Transverse colon (tissue), 4 donors: ENCODE data around the gene S100A14. TPM values are rescaled to one million over a fixed set of nuclear protein-coding genes. Genes with fewer than 3 reads are reported as not detected.
"Not testable (repeated sequence)": the region's sequence is repeated elsewhere in the genome, so short reads cannot be mapped to it uniquely, and the experiment has no call there.

ENCODE experiments used
- DNase-seq: peaks from one replicate; pipeline ENCODE4 v3.0.0-alpha.2; 2019
- H3K27ac ChIP-seq, 4 donors: fragments of 200-600 bp; sonication (generic); 2 replicates each; pipeline ENCODE4 v1.5.1; 2016 to 2018; ENCODE audit warnings: inconsistent platforms in 4 of 4
- H3K27me3 ChIP-seq: fragments of 200-600 bp; sonication (generic); 2 replicates; pipeline ENCODE4 v1.5.1; 2017; ENCODE audit warnings: inconsistent platforms
- H3K36me3 ChIP-seq, 4 donors: fragments of 200-600 bp; sonication (generic); 2 replicates each; pipeline ENCODE4 v1.5.1; 2017 to 2019; ENCODE audit warnings: inconsistent platforms in 4 of 4
- H3K4me1 ChIP-seq, 4 donors: fragments of 200-600 bp; sonication (generic); 2 replicates each; pipeline ENCODE4 v1.5.1; 2017 to 2020; ENCODE audit warnings: inconsistent platforms in 4 of 4
- H3K4me3 ChIP-seq, 4 donors: fragments of 200-600 bp; sonication (generic); 1 replicate in 1 of 4; 2 replicates in 3 of 4; pipeline versions ENCODE4 v1.5.1 to v1.6.1; 2017 to 2019; ENCODE audit warnings: inconsistent platforms in 4 of 4
- H3K9me3 ChIP-seq, 2 donors: fragments of 200-600 bp; sonication (generic); 2 replicates each; pipeline ENCODE4 v1.5.1; 2017 to 2019; ENCODE audit warnings: inconsistent platforms in 2 of 2
- EP300 ChIP-seq: sonication (generic); formaldehyde crosslinking; IDR thresholded peaks from one replicate; pipeline ENCODE4 v1.6.1; 2017; ENCODE audit warnings: antibody characterized with exemption, low read depth
- POLR2A ChIP-seq: fragments of 450-650 bp; IDR thresholded peaks from one replicate; pipeline ENCODE4 v1.6.1; 2016; ENCODE audit warnings: antibody characterized with exemption, mild to moderate bottlenecking, moderate library complexity
- POLR2AphosphoS5 ChIP-seq, 3 donors: sonication (generic); formaldehyde crosslinking; IDR thresholded peaks; one replicate each; pipeline ENCODE4 v1.6.1; 2016; ENCODE audit warnings: antibody characterized with exemption in 3 of 3
- WGBS, 2 donors: methylation state at CpG; one replicate each; pipeline ENCODE4 v1.1.5; 2018; ENCODE audit warnings: low coverage in 1 of 2; 5-methylcytosine and 5-hydroxymethylcytosine counted together
- in situ Hi-C, 4 donors: fragments of 200-750 bp; cut with MboI; loops; one replicate each; pipeline versions ENCODE4 v1.15.0 to v1.15.1; 2017; ENCODE audit warnings: low sequenced_read_pairs in 3 of 4, low pct_ligation_motif_present in 1 of 4, low pct_unique_long_range_greater_than_20kb in 1 of 4
- intact Hi-C: fragments of 100-400 bp; cut with DNase I; formaldehyde crosslinking; loops from one replicate; pipeline ENCODE4 v1.15.1; 2023; ENCODE audit warnings: low total_unique reads
- total RNA-seq, 4 donors: library from RNA; depleted of rRNA; stranded (reverse); fragments of >200 nt; gene quantifications; one replicate each; pipeline ENCODE4 v1.1.0, GENCODE V29; 2016
- TF ChIP-seq, protein P1 (sequence below), 5 experiments: fragments of 200-600 bp in 3 of 5; fragments of 450-650 bp in 2 of 5; sonication (generic) in 3 of 5; IDR thresholded peaks; 1 replicate in 2 of 5; 2 replicates in 3 of 5; pipeline ENCODE4 v1.5.1; 2016 to 2017; ENCODE audit warnings: antibody characterized with exemption in 5 of 5, inconsistent platforms in 3 of 5, mild to moderate bottlenecking in 2 of 5, moderate library complexity in 1 of 5

The S100A14 gene
- total RNA-seq, 4 donors from 2014 or later, result 134 to 514 (median 437) TPM

DNA sequence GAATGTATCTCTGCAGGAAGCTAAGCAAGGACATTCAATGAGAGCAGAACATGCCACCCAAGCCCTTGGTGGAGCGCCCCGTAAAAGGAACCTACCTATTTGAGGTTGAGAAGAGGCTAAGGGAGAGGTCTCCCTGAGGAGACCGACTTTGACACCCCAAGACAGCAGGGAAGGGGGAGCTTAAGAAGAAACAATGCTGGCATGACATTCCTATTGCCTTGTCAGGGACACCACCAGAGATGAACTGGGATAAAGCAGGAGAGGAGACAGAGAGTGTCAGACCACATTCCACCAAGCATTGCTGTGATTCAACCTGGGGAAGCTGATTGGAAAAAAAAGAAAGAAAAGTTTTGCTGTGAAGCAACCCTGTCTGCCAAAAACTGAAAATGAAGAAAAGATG lies 37.2 kb downstream of the S100A14 start:
- Histone ChIP-seq H3K27ac (no peak overlapping the region), H3K9me3 (no peaks in the 10 kb centered on the region), H3K4me3 (no peak overlapping the region), H3K36me3 (no peaks in the 10 kb centered on the region), H3K27me3 (no peaks in the 10 kb centered on the region), H3K4me1 (peaks cover 0 to 13% (median 8%) of the 10 kb centered on the region in 4 donors)
- WGBS, 2 donors, result 87 to 90% methylated on average over 2 to 3 of the region's 3 CpGs
- TF ChIP-seq, protein P1, sequence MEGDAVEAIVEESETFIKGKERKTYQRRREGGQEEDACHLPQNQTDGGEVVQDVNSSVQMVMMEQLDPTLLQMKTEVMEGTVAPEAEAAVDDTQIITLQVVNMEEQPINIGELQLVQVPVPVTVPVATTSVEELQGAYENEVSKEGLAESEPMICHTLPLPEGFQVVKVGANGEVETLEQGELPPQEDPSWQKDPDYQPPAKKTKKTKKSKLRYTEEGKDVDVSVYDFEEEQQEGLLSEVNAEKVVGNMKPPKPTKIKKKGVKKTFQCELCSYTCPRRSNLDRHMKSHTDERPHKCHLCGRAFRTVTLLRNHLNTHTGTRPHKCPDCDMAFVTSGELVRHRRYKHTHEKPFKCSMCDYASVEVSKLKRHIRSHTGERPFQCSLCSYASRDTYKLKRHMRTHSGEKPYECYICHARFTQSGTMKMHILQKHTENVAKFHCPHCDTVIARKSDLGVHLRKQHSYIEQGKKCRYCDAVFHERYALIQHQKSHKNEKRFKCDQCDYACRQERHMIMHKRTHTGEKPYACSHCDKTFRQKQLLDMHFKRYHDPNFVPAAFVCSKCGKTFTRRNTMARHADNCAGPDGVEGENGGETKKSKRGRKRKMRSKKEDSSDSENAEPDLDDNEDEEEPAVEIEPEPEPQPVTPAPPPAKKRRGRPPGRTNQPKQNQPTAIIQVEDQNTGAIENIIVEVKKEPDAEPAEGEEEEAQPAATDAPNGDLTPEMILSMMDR (IDR thresholded peaks at IDR 0.05), result no peak
- TF ChIP-seq POLR2A, result no peak
- no peak for TF ChIP-seq POLR2AphosphoS5 (IDR thresholded peaks at IDR 0.05)
- no peak for TF ChIP-seq EP300
- in situ Hi-C loops (loop anchor here in 2 of 4 donors (10.0 to 25.0 kb wide), 2 partner anchors 86 to 217 kb away; partner anchors contain the start of gene S100A9 (in 1 of the 2)), intact Hi-C loops (loop anchor here (5.0 kb wide), 1 partner anchor 33 kb away; the partner anchor contains the start of gene S100A16)
- DNase-seq, result no peak

DNA sequence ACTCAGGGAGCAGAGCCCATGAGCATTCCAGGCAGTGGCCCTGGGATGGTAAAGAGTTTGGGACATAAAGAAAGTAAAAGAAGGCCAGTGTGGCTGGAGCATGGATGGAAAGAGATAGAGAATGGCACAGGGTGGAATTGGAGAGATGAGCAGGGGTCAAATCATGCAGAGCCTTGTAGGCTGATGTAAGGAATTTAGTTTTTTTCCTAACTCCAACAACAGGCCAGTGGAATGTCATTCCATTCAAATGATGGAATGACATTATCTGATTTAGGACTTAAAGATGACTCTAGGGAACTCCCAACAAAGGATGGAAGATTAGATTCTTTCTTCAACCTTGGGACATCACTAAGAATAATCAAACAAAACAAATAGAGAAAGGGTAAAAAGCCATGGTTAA lies 37.6 kb downstream of the S100A14 start:
- Histone ChIP-seq H3K36me3 (no peaks in the 10 kb centered on the region), H3K27ac (no peak overlapping the region), H3K4me3 (no peak overlapping the region), H3K27me3 (no peaks in the 10 kb centered on the region), H3K9me3 (no peaks in the 10 kb centered on the region), H3K4me1 (peaks cover 0 to 15% (median 8%) of the 10 kb centered on the region in 4 donors)
- DNase-seq, result no peak
- TF ChIP-seq, protein P1 (IDR thresholded peaks at IDR 0.05), result no peak
- no peak for TF ChIP-seq POLR2A
- no peak for TF ChIP-seq POLR2AphosphoS5 (IDR thresholded peaks at IDR 0.05)
- TF ChIP-seq EP300, result no peak
- intact Hi-C loops (loop anchor here (5.0 kb wide), 1 partner anchor 34 kb away; the partner anchor contains the start of gene S100A16), in situ Hi-C loops (loop anchor here in 2 of 4 donors (10.0 to 25.0 kb wide), 2 partner anchors 86 to 216 kb away; partner anchors contain the start of gene S100A9 (in 1 of the 2))

DNA sequence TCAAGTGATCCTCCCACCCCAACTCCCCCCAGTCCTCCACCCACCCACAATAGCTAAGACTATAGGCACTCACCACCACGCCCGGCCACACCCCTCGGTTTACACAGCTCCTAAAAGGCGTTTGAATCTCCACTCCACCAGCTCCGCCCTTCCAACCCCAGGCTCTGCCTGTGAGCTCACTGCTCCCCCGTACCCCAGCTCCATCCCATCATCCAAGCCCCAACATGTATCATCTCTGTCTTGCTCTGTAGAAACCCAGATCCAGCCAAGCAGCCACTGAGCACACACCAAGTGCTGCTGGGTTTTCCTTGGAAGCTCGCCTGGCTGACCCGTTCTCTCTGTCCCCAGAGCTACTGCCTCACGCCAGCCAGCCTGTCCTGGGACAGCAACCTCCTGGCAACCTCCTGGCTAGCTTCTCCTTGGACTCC lies 38.5 kb downstream of the S100A14 start:
- H3K9me3 ChIP-seq, result no peaks in the 10 kb centered on the region
- H3K27ac ChIP-seq, result no peak overlapping the region
- intact Hi-C loops, result loop anchor here (5.0 kb wide), 1 partner anchor 35 kb away; the partner anchor contains the start of gene S100A16
- H3K4me3 ChIP-seq, result no peak overlapping the region
- peaks cover 5 to 24% (median 9%) of the 10 kb centered on the region in 4 donors for H3K4me1 ChIP-seq
- H3K36me3 ChIP-seq, result no peaks in the 10 kb centered on the region
- in situ Hi-C loops, result loop anchor here in 2 of 4 donors (10.0 to 25.0 kb wide), 2 partner anchors 87 to 215 kb away; partner anchors contain the start of gene S100A9 (in 1 of the 2)
- 42 to 48% methylated on average over 3 to 9 of the region's 9 CpGs for WGBS, 2 donors
- peak; percentile 63 for DNase-seq
- TF ChIP-seq POLR2A (no peak), EP300 (no peak), POLR2AphosphoS5 (IDR thresholded peaks at IDR 0.05) (no peak)
- TF ChIP-seq, protein P1 (IDR thresholded peaks at IDR 0.05), result no peak
- no peaks in the 10 kb centered on the region for H3K27me3 ChIP-seq

DNA sequence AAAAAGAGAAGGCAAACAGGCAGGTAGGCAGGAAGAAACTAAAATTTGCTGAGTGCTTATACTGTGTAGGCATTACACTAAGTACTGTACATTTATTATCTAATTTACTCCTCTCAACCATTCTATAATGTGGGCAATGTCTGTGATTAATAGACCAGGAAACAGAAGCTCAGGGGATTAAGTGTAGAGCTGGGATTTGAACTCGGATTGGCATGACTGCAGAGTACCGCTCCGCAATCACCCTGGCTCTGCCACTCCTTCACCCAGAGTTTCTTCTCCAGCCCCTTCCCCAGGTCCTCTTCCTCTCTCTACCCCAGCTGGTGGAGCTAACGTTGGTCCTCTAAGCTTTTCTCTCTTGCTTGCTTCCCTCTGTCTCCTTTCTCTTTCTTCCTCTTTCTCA lies 39.0 kb downstream of the S100A14 start:
- intact Hi-C loops, result loop anchor here (5.0 kb wide), 1 partner anchor 35 kb away; the partner anchor contains the start of gene S100A16
- no peaks in the 10 kb centered on the region for H3K36me3 ChIP-seq
- H3K4me1 ChIP-seq, result peaks cover 8 to 29% (median 11%) of the 10 kb centered on the region in 4 donors
- WGBS, 2 donors, result 51% methylated on average over 4 of the region's 4 CpGs; no CpG with 5 or more reads in 1 of the 2 donors
- no peak overlapping the region for H3K4me3 ChIP-seq
- in situ Hi-C loops, result loop anchor here in 2 of 4 donors (10.0 to 25.0 kb wide), 2 partner anchors 88 to 215 kb away; partner anchors contain the start of gene S100A9 (in 1 of the 2)
- H3K27me3 ChIP-seq, result no peaks in the 10 kb centered on the region
- no peaks in the 10 kb centered on the region for H3K9me3 ChIP-seq
- DNase-seq, result no peak
- no peak for TF ChIP-seq POLR2A
- no peak for TF ChIP-seq POLR2AphosphoS5 (IDR thresholded peaks at IDR 0.05)
- TF ChIP-seq EP300, result no peak
- TF ChIP-seq, protein P1 (IDR thresholded peaks at IDR 0.05), result no peak
- H3K27ac ChIP-seq, result no peak overlapping the region

DNA sequence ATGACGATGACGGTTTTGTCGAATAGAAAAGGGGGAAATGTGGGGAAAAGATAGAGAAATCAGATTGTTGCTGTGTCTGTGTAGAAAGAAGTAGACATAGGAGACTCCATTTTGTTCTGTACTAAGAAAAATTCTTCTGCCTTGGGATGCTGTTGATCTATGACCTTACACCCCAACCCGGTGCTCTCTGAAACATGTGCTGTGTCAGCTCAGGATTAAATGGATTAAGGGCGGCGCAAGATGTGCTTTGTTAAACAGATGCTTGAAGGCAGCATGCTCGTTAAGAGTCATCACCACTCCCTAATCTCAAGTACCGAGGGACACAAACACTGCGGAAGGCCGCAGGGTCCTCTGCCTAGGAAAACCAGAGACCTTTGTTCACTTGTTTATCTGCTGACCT lies 40.6 kb downstream of the S100A14 start:
- intact Hi-C loops (loop anchor here (5.0 kb wide), 1 partner anchor 37 kb away; the partner anchor contains the start of gene S100A16), in situ Hi-C loops (loop anchor here in 2 of 4 donors (10.0 to 25.0 kb wide), 2 partner anchors 89 to 213 kb away; partner anchors contain the start of gene S100A9 (in 1 of the 2))
- H3K4me3 ChIP-seq, H3K27ac ChIP-seq, H3K9me3 ChIP-seq, H3K27me3 ChIP-seq, H3K36me3 ChIP-seq, DNase-seq: not testable (repeated sequence)
- WGBS, 2 donors, result 87% methylated on average over 10 of the region's 10 CpGs; no CpG with 5 or more reads in 1 of the 2 donors
- peaks cover 8 to 30% (median 11%) of the 10 kb centered on the region in 4 donors for H3K4me1 ChIP-seq

DNA sequence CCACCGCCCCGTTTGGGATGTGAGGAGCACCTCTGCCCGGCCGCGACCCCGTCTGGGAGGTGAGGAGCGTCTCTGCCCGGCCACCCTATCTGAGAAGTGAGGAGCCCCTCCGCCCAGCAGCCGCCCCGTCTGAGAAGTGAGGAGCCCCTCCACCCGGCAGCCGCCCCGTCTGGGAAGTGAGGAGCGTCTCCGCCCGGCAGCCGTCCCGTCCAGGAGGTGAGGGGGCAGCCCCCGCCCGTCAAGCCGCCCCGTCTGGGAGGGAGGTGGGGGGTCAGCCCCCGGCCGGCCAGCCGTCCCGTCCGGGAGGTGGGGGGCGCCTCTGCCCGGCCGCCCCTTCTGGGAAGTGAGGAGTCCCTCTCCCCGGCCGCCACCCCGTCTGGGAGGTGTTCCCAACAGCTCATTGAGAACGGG lies 41.0 kb downstream of the S100A14 start:
- not testable (repeated sequence) for H3K4me3 ChIP-seq, H3K36me3 ChIP-seq, H3K27ac ChIP-seq, H3K9me3 ChIP-seq, H3K27me3 ChIP-seq, DNase-seq
- in situ Hi-C loops (loop anchor here in 2 of 4 donors (10.0 to 25.0 kb wide), 2 partner anchors 90 to 213 kb away; partner anchors contain the start of gene S100A9 (in 1 of the 2)), intact Hi-C loops (loop anchor here (5.0 kb wide), 1 partner anchor 37 kb away; the partner anchor contains the start of gene S100A16)
- 97% methylated on average over 14 of the region's 35 CpGs; no CpG with 5 or more reads in 1 of the 2 donors for WGBS, 2 donors
- peaks cover 8 to 30% (median 11%) of the 10 kb centered on the region in 4 donors for H3K4me1 ChIP-seq
